ENCODE results near the gene SETDB2.

The SETDB2 gene

GRCh38 chr13:49443704-49444523 is at the start of gene SETDB2, which contains the start of gene CAB39L:
Gene SETDB2, plus strand, starts transcription at chr13:49444274. Its CDS starts 7,620 bp downstream, at chr13:49451894.
Gene CAB39L, minus strand, starts transcription at chr13:49444064. Its CDS starts 61,154 bp downstream, at chr13:49382910.
- TF ChIP-seq EZH2 (IDR thresholded peaks at IDR 0.05) (no peak), POLR2AphosphoS5 (IDR thresholded peaks at IDR 0.05; ENCODE audit: borderline replicate concordance, low read depth, low read length) (peak; percentile 71), FOXP2 (optimal IDR thresholded peaks at IDR 0.05; ENCODE audit: control extremely low read depth, extremely low read length, insufficient read depth) (peak; percentile 74)
- Histone ChIP-seq H3K9ac (ENCODE audit: insufficient read length) (peak within 1 kb of the TSS; percentile 60), H3K27ac (no peak within 1 kb of the TSS; the same call in 1 of the 2 replicates), H3K9me3 (ENCODE audit: low read depth, low read length) (no peaks in the 10 kb centered on the region), H3K36me3 (ENCODE audit: insufficient read depth, low read length) (no peaks in the 10 kb centered on the region), H3K4me3 (peak within 1 kb of the TSS; percentile 91)
- peak; percentile 87 for DNase-seq (ENCODE audit: low read depth, low spot score)

- no peak for DNase-seq (ENCODE audit: low read depth, low spot score)
- H3K9me3 ChIP-seq (ENCODE audit: low read depth, low read length), result no peaks in the 10 kb centered on the region
- TF ChIP-seq POLR2AphosphoS5 (IDR thresholded peaks at IDR 0.05; ENCODE audit: borderline replicate concordance, low read depth, low read length) (no peak), EZH2 (IDR thresholded peaks at IDR 0.05) (no peak), FOXP2 (optimal IDR thresholded peaks at IDR 0.05; ENCODE audit: control extremely low read depth, extremely low read length, insufficient read depth) (no peak)
- no peak overlapping the region for H3K4me3 ChIP-seq
- H3K36me3 ChIP-seq (ENCODE audit: insufficient read depth, low read length), result no peaks in the 10 kb centered on the region
- no peak overlapping the region for H3K9ac ChIP-seq (ENCODE audit: insufficient read length)
- H3K27ac ChIP-seq, result no peak overlapping the region
Observed at GRCh38 chr13:49395451-49395865, 48.6 kb upstream of the SETDB2 start.

GRCh38 chr13:49395878-49396380 is 48.1 kb upstream of the SETDB2 start:
- Histone ChIP-seq H3K36me3 (ENCODE audit: insufficient read depth, low read length) (no peaks in the 10 kb centered on the region), H3K4me3 (no peak overlapping the region), H3K9ac (ENCODE audit: insufficient read length) (no peak overlapping the region), H3K9me3 (ENCODE audit: low read depth, low read length) (no peaks in the 10 kb centered on the region), H3K27ac (no peak overlapping the region)
- TF ChIP-seq FOXP2 (optimal IDR thresholded peaks at IDR 0.05; ENCODE audit: control extremely low read depth, extremely low read length, insufficient read depth) (no peak), POLR2AphosphoS5 (IDR thresholded peaks at IDR 0.05; ENCODE audit: borderline replicate concordance, low read depth, low read length) (no peak), EZH2 (IDR thresholded peaks at IDR 0.05) (no peak)
- DNase-seq (ENCODE audit: low read depth, low spot score), result no peak

GRCh38 chr13:49399801-49400472 is 44.1 kb upstream of the SETDB2 start:
- no peak for DNase-seq (ENCODE audit: low read depth, low spot score)
- Histone ChIP-seq H3K36me3 (ENCODE audit: insufficient read depth, low read length) (no peaks in the 10 kb centered on the region), H3K9ac (ENCODE audit: insufficient read length) (no peak overlapping the region), H3K27ac (no peak overlapping the region), H3K4me3 (no peak overlapping the region), H3K9me3 (ENCODE audit: low read depth, low read length) (no peaks in the 10 kb centered on the region)
- TF ChIP-seq POLR2AphosphoS5 (IDR thresholded peaks at IDR 0.05; ENCODE audit: borderline replicate concordance, low read depth, low read length), result no peak
- TF ChIP-seq EZH2 (IDR thresholded peaks at IDR 0.05), result no peak
- no peak for TF ChIP-seq FOXP2 (optimal IDR thresholded peaks at IDR 0.05; ENCODE audit: control extremely low read depth, extremely low read length, insufficient read depth)

DNA sequence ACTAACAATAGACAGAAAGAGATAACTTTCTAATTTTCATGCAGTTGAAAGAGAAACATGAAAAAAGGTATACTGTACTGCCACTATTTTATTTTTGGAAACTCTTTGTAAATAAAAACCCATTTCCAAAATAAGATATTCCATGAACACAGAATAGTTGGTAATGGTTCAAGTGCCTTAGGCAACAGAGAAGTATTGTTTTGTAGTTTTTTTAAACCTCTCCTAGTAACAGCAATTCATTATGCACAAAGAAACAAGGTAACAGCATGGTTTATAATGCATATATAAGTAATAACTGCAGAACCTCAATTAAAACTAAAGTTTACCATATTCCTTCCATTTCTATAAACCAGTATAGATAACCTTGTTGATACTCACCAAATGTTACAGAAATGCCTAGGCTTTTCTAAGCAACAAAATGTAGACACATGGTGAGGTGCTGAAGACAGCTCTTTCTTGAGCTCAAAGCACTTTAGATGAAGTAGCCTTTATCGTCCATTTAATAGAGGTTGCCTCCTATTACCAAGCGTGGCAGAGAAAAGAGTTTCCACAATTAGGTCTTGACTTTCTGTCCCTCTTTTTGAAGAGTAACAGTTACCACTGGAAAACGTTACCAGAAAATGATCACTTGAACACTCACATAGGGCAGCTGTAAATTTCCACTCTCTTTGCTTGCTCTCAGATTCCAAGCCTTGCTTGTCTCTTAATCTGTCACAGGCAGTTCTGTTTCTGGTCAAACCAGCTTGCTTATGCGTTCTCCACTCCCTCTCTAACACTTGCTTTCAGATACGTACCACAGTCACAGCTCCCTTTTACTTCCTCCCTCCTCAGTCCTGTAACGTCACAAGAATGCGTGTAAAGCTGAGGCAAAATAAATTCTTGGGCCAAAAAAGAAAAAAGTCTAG is 43.1 kb upstream of the SETDB2 start:
- H3K27ac ChIP-seq, result no peak overlapping the region
- no peaks in the 10 kb centered on the region for H3K36me3 ChIP-seq (ENCODE audit: insufficient read depth, low read length)
- no peak overlapping the region for H3K9ac ChIP-seq (ENCODE audit: insufficient read length)
- DNase-seq (ENCODE audit: low read depth, low spot score), result no peak
- TF ChIP-seq POLR2AphosphoS5 (IDR thresholded peaks at IDR 0.05; ENCODE audit: borderline replicate concordance, low read depth, low read length), result no peak
- TF ChIP-seq FOXP2 (optimal IDR thresholded peaks at IDR 0.05; ENCODE audit: control extremely low read depth, extremely low read length, insufficient read depth), result no peak
- TF ChIP-seq EZH2 (IDR thresholded peaks at IDR 0.05), result no peak
- H3K4me3 ChIP-seq, result no peak overlapping the region
- H3K9me3 ChIP-seq (ENCODE audit: low read depth, low read length), result no peaks in the 10 kb centered on the region

- no peak overlapping the region for H3K4me3 ChIP-seq
- H3K9ac ChIP-seq (ENCODE audit: insufficient read length), result no peak overlapping the region
- H3K36me3 ChIP-seq (ENCODE audit: insufficient read depth, low read length), result no peaks in the 10 kb centered on the region
- no peak for TF ChIP-seq POLR2AphosphoS5 (IDR thresholded peaks at IDR 0.05; ENCODE audit: borderline replicate concordance, low read depth, low read length)
- TF ChIP-seq EZH2 (IDR thresholded peaks at IDR 0.05), result no peak
- no peak for TF ChIP-seq FOXP2 (optimal IDR thresholded peaks at IDR 0.05; ENCODE audit: control extremely low read depth, extremely low read length, insufficient read depth)
- no peaks in the 10 kb centered on the region for H3K9me3 ChIP-seq (ENCODE audit: low read depth, low read length)
- no peak overlapping the region for H3K27ac ChIP-seq
- DNase-seq (ENCODE audit: low read depth, low spot score), result no peak
Observed at GRCh38 chr13:49403996-49404702, 39.9 kb upstream of the SETDB2 start.

DNA sequence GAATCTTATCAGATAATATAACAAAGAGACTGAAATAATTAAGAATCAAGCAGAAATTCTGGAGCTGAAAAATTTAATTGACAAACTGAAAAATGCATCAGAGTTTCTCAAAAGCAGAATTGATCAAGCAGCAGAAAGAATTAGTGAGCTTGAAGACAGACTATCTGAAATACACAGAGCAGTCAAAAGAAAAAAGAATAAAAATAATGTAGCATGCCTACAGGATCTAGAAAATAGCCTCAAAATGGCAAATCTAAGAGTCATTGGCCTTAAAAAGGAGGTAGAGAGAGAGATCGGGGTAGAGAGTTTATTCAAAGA is 39.4 kb upstream of the SETDB2 start:
- DNase-seq (ENCODE audit: low read depth, low spot score), result no peak
- Histone ChIP-seq H3K9me3 (ENCODE audit: low read depth, low read length) (no peaks in the 10 kb centered on the region), H3K4me3 (no peak overlapping the region), H3K9ac (ENCODE audit: insufficient read length) (no peak overlapping the region), H3K27ac (no peak overlapping the region), H3K36me3 (ENCODE audit: insufficient read depth, low read length) (no peaks in the 10 kb centered on the region)
- TF ChIP-seq POLR2AphosphoS5 (IDR thresholded peaks at IDR 0.05; ENCODE audit: borderline replicate concordance, low read depth, low read length) (no peak), EZH2 (IDR thresholded peaks at IDR 0.05) (no peak), FOXP2 (optimal IDR thresholded peaks at IDR 0.05; ENCODE audit: control extremely low read depth, extremely low read length, insufficient read depth) (no peak)
